Measurements from ENCODE around the gene CYTH3.
"Not testable (repeated sequence)": the region's sequence is repeated elsewhere in the genome, so short reads cannot be mapped to it uniquely, and the experiment has no call there.

Gene CYTH3

GRCh38 chr7:6256109-6256483 lies 16.3 kb downstream of the CYTH3 start:
- DNase-seq, result no peak

GRCh38 chr7:6254866-6255265 lies 17.6 kb downstream of the CYTH3 start:
- no peak for DNase-seq

GRCh38 chr7:6252748-6253147 lies 19.7 kb downstream of the CYTH3 start:
- DNase-seq, result no peak

- peak; percentile 52 for DNase-seq
Measured at GRCh38 chr7:6252341-6252746, 20.1 kb downstream of the CYTH3 start.

GRCh38 chr7:6251653-6252052 lies 20.8 kb downstream of the CYTH3 start:
- DNase-seq, result no peak

- no peak for DNase-seq
Measured at GRCh38 chr7:6250364-6250833, 22.0 kb downstream of the CYTH3 start.

- no peak for DNase-seq
Measured at GRCh38 chr7:6249043-6249442, 23.4 kb downstream of the CYTH3 start.

- no peak for DNase-seq
Measured at GRCh38 chr7:6248581-6248980, 23.8 kb downstream of the CYTH3 start.

GRCh38 chr7:6246251-6246917 lies 26.0 kb downstream of the CYTH3 start:
- DNase-seq, result no peak

- no peak for DNase-seq
Measured at GRCh38 chr7:6244021-6244420, 28.4 kb downstream of the CYTH3 start.

- no peak for DNase-seq
Measured at GRCh38 chr7:6243168-6243567, 29.3 kb downstream of the CYTH3 start.

- DNase-seq, result no peak
Measured at GRCh38 chr7:6242561-6242960, 29.9 kb downstream of the CYTH3 start.

GRCh38 chr7:6241607-6241973 lies 30.8 kb downstream of the CYTH3 start:
- no peak for DNase-seq

- no peak for DNase-seq
Measured at GRCh38 chr7:6238309-6238925, 34.0 kb downstream of the CYTH3 start.

- no peak for DNase-seq
Measured at GRCh38 chr7:6237730-6238129, 34.7 kb downstream of the CYTH3 start.

GRCh38 chr7:6237011-6237410 lies 35.4 kb downstream of the CYTH3 start:
- no peak for DNase-seq

- DNase-seq, result no peak
Measured at GRCh38 chr7:6235029-6235871, 37.2 kb downstream of the CYTH3 start.

- no peak for DNase-seq
Measured at GRCh38 chr7:6234384-6234783, 38.0 kb downstream of the CYTH3 start.

- DNase-seq, result no peak
Measured at GRCh38 chr7:6232534-6232933, 39.9 kb downstream of the CYTH3 start.

- DNase-seq, result no peak
Measured at GRCh38 chr7:6232116-6232515, 40.3 kb downstream of the CYTH3 start.

GRCh38 chr7:6231184-6231583 lies 41.2 kb downstream of the CYTH3 start:
- DNase-seq, result no peak

- DNase-seq, result not testable (repeated sequence)
Measured at GRCh38 chr7:6229284-6229683, 43.1 kb downstream of the CYTH3 start.

GRCh38 chr7:6228361-6229229 lies 43.8 kb downstream of the CYTH3 start:
- DNase-seq, result no peak
